HG03354 (cell line): ENCODE data around the gene KLF9.

Source experiments
- ATAC-seq: cut with Tn5 transposase; IDR thresholded peaks from one replicate; pipeline ENCODE4 v1.9.1; 2021; ENCODE audit warnings: mild to moderate bottlenecking; ENCODE audit not compliant: unreplicated experiment, poor library complexity, severe bottlenecking

The KLF9 gene

DNA sequence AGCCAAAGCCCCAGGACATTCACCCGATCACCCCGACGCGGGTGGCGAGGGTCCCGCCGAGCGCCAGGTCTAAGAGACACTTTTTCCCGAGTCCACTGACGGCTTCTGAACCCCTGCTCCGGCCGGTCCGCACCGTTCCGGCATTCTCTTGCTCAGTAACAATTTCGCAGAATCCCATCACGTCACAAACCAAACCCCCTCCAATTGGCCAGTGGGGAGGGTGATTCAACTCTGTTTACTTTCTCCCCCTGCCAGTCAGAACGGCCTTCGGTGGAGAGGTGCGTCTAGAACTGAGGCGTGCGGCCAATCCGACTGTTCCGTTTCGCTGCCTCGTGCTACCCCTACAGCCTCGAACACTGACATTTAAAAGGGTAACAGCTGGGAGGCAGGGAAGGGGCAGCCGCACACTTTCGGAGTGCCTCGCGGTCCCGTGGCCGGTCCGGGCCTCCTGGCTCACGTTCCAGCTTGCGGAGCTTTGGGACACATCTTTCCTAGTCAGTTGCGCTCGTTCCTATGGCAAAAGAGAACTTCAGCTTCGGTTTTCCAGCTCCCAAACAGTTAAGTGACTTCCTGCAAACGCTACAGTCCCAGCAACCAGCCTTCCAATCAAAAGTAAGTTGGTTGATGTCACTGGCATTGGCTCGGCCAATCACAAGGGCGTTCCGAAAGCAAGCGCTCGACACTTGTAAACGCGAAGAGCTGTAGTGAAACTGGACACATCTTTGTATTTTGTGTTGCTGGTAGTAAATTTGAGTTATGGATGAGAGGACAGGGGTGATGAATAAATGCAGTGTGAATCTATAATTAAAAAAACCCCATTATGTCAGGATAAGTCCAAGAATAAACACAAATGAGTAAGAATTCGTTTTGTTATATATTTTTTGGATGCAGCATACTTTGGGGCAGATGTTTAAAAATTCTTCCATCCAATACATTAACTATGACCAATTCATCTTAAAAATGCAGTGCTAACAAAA lies at the start of gene KLF9:
Gene KLF9, minus strand, starts transcription at position 859 of the 977 bp plus-strand sequence. CDS start 1,294 bp downstream, outside the sequence.
- peak; percentile 72 for ATAC-seq

GRCh38 chr9:70463877-70464276 lies 49.4 kb upstream of the KLF9 start:
- ATAC-seq: no peak

- no peak for ATAC-seq
Observed at GRCh38 chr9:70462300-70462699, 47.8 kb upstream of the KLF9 start.

- no peak for ATAC-seq
Observed at GRCh38 chr9:70457235-70457634, 42.8 kb upstream of the KLF9 start.

DNA sequence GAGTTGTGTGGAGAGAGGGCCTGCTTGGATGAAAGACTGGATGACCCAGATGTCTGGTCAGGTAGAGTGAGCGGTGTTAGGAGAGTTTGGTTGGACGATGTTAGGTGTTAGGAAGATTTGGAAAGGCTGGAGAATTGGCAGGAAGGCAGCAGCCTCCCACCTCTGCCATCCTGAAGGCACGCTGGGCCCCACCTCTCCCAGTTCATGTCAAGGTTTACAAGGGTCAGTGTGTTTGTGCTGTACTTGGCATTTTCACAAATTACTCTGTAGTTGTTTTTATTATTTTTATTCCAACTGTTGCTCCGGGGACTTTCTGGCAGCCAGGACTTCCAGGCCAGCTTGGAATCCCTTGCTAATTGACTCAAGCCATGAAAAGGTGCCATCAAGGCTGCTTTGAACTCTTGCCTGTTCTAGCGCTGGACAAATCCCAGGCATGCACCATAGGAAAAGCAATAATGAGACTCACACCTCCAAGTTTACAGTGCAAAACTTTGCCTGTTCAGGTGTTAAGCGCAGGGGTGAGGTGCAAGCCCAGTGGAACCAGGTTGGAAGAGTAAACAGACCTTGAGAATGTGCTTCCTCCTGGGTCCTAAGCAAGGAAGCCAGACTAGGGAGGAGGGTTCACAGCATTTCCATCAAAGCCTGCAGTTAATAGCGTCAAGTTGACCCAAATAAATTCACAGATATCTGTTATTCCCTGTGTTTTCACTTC lies 41.7 kb upstream of the KLF9 start:
- ATAC-seq: no peak

DNA sequence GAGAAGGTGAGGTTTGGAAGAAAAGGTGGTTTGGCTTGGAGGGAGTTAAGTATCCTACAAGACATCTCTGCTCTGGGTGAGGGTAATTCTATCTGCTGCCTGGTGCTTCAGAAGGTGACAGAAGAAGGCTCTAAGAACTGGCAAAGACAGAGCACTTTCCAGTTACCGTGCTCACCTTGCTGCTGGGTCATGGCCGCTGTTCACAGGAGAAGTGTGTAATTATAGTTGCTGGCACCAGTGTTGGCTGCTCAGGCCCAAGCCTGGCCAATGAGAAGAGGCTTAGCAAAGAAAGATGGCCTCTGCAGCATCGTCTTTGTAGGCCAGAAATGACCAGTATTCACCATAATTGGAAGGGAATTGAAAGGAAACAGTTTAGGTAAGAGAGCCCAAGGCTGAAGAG lies 37.9 kb upstream of the KLF9 start:
- no peak for ATAC-seq

- ATAC-seq: no peak
Observed at GRCh38 chr9:70451765-70452164, 37.3 kb upstream of the KLF9 start.

DNA sequence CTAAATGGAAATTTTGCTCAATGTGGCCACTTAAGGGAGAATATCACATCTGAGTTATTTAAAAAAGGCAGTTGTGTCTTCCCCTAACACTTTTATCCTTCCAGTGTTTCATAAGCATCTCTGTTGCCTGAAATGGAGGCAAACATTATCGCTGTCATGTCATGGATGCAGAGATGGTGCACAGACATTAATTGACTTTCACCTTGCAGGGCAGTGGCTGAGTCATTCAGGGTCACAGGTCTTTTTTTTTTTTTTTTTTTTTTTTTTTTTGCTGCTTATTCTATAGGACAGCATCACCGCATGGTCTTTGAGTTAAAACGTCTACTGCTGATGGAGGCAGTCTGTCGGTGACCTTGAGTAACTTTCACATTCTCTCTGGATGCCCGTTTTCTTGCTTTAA lies 36.3 kb upstream of the KLF9 start:
- ATAC-seq: no peak

- no peak for ATAC-seq
Observed at GRCh38 chr9:70449461-70449860, 35.0 kb upstream of the KLF9 start.

DNA sequence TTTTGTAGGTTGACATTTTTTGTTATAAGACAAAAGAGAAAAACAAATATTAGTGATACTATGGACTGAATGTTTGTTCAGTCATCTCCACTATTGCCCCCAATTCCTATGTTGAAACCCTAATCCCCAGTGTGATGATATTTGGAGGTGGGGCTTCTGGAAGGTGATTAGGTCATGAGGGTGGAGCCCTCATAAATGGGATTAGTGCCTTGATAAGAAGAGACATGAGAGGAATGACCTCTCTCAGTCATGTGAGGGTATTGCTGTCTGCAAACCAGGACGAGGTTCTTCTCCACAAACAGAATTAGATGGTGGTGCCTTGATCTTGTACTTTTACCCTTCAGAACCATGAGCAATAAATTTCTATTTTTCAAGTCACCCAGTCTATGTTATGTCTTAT lies 34.5 kb upstream of the KLF9 start:
- no peak for ATAC-seq

GRCh38 chr9:70444904-70445303 lies 30.4 kb upstream of the KLF9 start:
- no peak for ATAC-seq

- ATAC-seq: no peak
Observed at GRCh38 chr9:70442328-70442848, 27.9 kb upstream of the KLF9 start.

- ATAC-seq: no peak
Observed at GRCh38 chr9:70441622-70442021, 27.2 kb upstream of the KLF9 start.

- no peak for ATAC-seq
Observed at GRCh38 chr9:70439991-70440706, 25.7 kb upstream of the KLF9 start.

DNA sequence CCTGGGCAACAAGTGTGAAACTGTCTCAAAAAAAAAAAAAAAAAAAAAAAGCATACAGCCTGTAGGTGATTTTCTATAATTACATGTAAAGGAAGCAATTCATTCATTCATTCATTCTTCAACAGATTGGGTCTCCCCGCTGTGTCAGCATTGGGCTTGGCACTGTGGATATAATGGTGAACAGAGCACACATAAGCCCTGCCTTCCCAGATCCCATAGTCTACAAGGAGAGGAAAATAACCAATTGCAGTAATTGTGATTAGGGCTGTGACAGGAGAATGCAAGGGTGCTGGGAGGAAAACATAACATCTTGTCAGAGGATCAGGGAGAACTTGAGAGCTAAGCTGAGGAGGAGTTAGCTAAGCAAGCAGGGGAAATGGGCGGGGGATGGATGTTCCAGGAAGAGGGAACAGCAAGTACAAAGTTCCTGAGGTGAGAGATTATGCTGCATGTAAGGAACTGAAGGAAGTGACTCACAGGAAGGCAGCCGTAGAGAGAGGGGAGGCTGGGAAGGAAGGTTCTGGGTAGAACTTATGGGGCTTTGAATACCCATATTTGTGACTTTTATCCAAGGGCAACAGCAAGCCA lies 24.0 kb upstream of the KLF9 start:
- no peak for ATAC-seq

DNA sequence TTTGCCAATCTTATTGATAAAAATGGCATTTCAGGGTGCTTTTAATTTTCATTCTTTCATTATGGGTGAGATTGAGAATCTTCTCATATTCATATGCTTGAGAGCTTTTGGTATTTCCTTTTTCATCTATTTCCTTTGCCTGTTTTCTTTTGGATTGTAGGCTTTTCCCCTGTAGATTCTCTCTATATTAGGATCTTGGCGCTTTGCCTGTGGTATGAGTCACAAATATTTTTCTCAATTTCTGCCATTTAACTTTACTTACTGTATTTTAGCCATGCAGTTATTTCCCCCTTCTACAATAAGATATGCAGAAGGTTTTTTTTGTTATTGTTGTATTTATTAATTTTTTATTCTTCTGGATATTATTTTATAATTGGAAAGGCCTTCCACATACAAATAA lies 21.5 kb upstream of the KLF9 start:
- ATAC-seq: no peak

DNA sequence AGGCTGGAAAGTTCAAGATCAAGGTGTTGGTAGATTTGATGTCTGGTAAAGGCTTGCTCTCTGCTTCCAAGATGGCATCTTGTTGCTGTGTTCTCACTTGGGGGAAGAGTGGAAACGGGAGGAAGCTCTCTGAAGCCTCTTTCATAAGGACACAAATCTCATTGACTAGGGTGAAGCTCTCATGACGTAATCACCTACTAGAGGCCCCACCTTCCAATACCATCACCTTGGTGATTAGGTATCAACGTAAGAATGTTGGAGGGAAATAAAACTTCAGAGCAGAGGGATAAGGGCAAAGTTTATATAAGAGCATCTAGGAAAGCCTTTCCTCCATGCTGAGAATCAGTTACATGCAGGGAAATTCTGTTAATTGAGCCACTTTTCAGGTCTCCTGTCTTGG lies 15.4 kb upstream of the KLF9 start:
- ATAC-seq: no peak

DNA sequence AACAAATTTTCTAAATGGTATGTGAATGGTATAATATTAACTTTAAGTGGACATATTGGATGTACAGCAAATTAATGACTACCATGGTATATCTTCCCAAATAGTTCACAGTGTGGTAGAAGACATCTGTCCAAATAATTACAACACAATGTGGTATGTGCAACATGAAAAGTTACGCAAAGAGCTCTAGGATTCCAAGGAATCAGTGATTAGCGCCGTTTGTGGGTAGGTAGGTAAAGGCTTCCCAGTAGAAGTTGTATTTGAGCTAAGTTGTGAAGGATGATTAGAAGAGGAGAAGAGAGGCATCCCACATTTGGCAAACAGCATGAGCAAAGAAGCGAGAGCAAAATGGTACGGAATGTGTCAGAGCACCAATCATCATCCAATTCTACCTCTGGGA lies 14.3 kb upstream of the KLF9 start:
- ATAC-seq: no peak

GRCh38 chr9:70427161-70427945 lies 12.9 kb upstream of the KLF9 start:
- no peak for ATAC-seq
